ENCODE data around the gene TMEM248.
"Not testable (repeated sequence)": the region's sequence is repeated elsewhere in the genome, so short reads cannot be mapped to it uniquely, and the experiment has no call there.

Gene TMEM248

GRCh38 chr7:66920769-66921395, at the start of gene TMEM248:
Gene TMEM248, plus strand, starts transcription at chr7:66921225. Its CDS starts 20,641 bp downstream, at chr7:66941866.
- peak; percentile 87 to 90 for DNase-seq (ENCODE audit: low read depth in 2 of 2)

- DNase-seq (ENCODE audit: low read depth in 2 of 2): no peak
Measured at GRCh38 chr7:66873476-66873875, 47.5 kb upstream of the TMEM248 start.

- DNase-seq (ENCODE audit: low read depth in 2 of 2): no peak
Measured at GRCh38 chr7:66877577-66878300, 43.3 kb upstream of the TMEM248 start.

GRCh38 chr7:66878301-66878685, 42.7 kb upstream of the TMEM248 start:
- DNase-seq (ENCODE audit: low read depth in 2 of 2): not testable (repeated sequence)

- no peak for DNase-seq (ENCODE audit: low read depth in 2 of 2)
Measured at GRCh38 chr7:66880053-66880452, 41.0 kb upstream of the TMEM248 start.

GRCh38 chr7:66880577-66880976, 40.4 kb upstream of the TMEM248 start:
- not testable (repeated sequence) for DNase-seq (ENCODE audit: low read depth in 2 of 2)

GRCh38 chr7:66883716-66884115, 37.3 kb upstream of the TMEM248 start:
- no peak for DNase-seq (ENCODE audit: low read depth in 2 of 2)

- not testable (repeated sequence) for DNase-seq (ENCODE audit: low read depth in 2 of 2)
Measured at GRCh38 chr7:66884556-66884955, 36.5 kb upstream of the TMEM248 start.

GRCh38 chr7:66886152-66886551, 34.9 kb upstream of the TMEM248 start:
- DNase-seq (ENCODE audit: low read depth in 2 of 2): no peak

- not testable (repeated sequence) for DNase-seq (ENCODE audit: low read depth in 2 of 2)
Measured at GRCh38 chr7:66888223-66888622, 32.8 kb upstream of the TMEM248 start.

GRCh38 chr7:66894463-66895080, 26.5 kb upstream of the TMEM248 start:
- DNase-seq (ENCODE audit: low read depth in 2 of 2): no peak

- no peak for DNase-seq (ENCODE audit: low read depth in 2 of 2)
Measured at GRCh38 chr7:66896441-66896840, 24.6 kb upstream of the TMEM248 start.

GRCh38 chr7:66899552-66900280, 21.3 kb upstream of the TMEM248 start:
- no peak for DNase-seq (ENCODE audit: low read depth in 2 of 2)

GRCh38 chr7:66901941-66902843, 18.8 kb upstream of the TMEM248 start:
- DNase-seq (ENCODE audit: low read depth in 2 of 2): no peak

- no peak for DNase-seq (ENCODE audit: low read depth in 2 of 2)
Measured at GRCh38 chr7:66902844-66903180, 18.2 kb upstream of the TMEM248 start.

- no peak for DNase-seq (ENCODE audit: low read depth in 2 of 2)
Measured at GRCh38 chr7:66903360-66904062, 17.5 kb upstream of the TMEM248 start.

GRCh38 chr7:66904063-66904593, 16.9 kb upstream of the TMEM248 start:
- DNase-seq (ENCODE audit: low read depth in 2 of 2): no peak

- DNase-seq (ENCODE audit: low read depth in 2 of 2): no peak
Measured at GRCh38 chr7:66905278-66905677, 15.7 kb upstream of the TMEM248 start.

GRCh38 chr7:66905689-66906088, 15.3 kb upstream of the TMEM248 start:
- no peak for DNase-seq (ENCODE audit: low read depth in 2 of 2)

GRCh38 chr7:66907731-66908130, 13.3 kb upstream of the TMEM248 start:
- no peak for DNase-seq (ENCODE audit: low read depth in 2 of 2)

All from stimulated activated CD8-positive, alpha-beta memory T cell treated with anti-CD3 and anti-CD28 coated beads, Interleukin-15, amount 100 ng/mL, for 48 hours (primary cell).